ENCODE data around the gene EMC10. TPM values are rescaled to one million over a fixed set of nuclear protein-coding genes. Genes with fewer than 3 reads are reported as not detected.
A peak's percentile ranks its signal among the peaks of the same experiment; 100 is the strongest.

Gene EMC10
- total RNA-seq, 1 donor from 2014 or later, result 144 TPM

- DNase-seq (ENCODE audit: low spot score), result peak; percentile 52
Measured at GRCh38 chr19:50515168-50515561, 38.9 kb downstream of the EMC10 start.

GRCh38 chr19:50516456-50516855 is 40.1 kb downstream of the EMC10 start:
- DNase-seq (ENCODE audit: low spot score), result peak; percentile 43
- Mint-ChIP-seq H3K9me3 (ENCODE audit: low read depth) (no peaks in the 10 kb centered on the region), H3K4me3 (ENCODE audit: unreplicated experiment) (no peak overlapping the region), H3K36me3 (ENCODE audit: low read depth) (no peaks in the 10 kb centered on the region), H3K27me3 (ENCODE audit: low read depth) (no peaks in the 10 kb centered on the region), H3K27ac (ENCODE audit: unreplicated experiment) (no peak overlapping the region), H3K4me1 (ENCODE audit: low read depth) (peaks cover 5% of the 10 kb centered on the region)
- TF ChIP-seq CTCF (IDR thresholded peaks at IDR 0.05), result no peak

More at GRCh38 chr19:50515168-50515561, 38.9 kb downstream of the EMC10 start:
- no peak for TF ChIP-seq CTCF (IDR thresholded peaks at IDR 0.05)
- H3K4me1 Mint-ChIP-seq (ENCODE audit: low read depth), result peaks cover 13% of the 10 kb centered on the region
- no peaks in the 10 kb centered on the region for H3K9me3 Mint-ChIP-seq (ENCODE audit: low read depth)
- H3K36me3 Mint-ChIP-seq (ENCODE audit: low read depth), result no peaks in the 10 kb centered on the region
- no peak overlapping the region for H3K4me3 Mint-ChIP-seq (ENCODE audit: unreplicated experiment)
- no peaks in the 10 kb centered on the region for H3K27me3 Mint-ChIP-seq (ENCODE audit: low read depth)
- H3K27ac Mint-ChIP-seq (ENCODE audit: unreplicated experiment), result no peak overlapping the region

- Mint-ChIP-seq H3K9me3 (ENCODE audit: low read depth) (no peaks in the 10 kb centered on the region), H3K4me1 (ENCODE audit: low read depth) (no peaks in the 10 kb centered on the region), H3K4me3 (ENCODE audit: unreplicated experiment) (no peak overlapping the region), H3K27me3 (ENCODE audit: low read depth) (no peaks in the 10 kb centered on the region), H3K36me3 (ENCODE audit: low read depth) (no peaks in the 10 kb centered on the region), H3K27ac (ENCODE audit: unreplicated experiment) (no peak overlapping the region)
- DNase-seq (ENCODE audit: low spot score), result peak; percentile 83
- TF ChIP-seq CTCF (IDR thresholded peaks at IDR 0.05), result no peak
Measured at GRCh38 chr19:50516964-50517703, 40.8 kb downstream of the EMC10 start.

- H3K27ac Mint-ChIP-seq (ENCODE audit: unreplicated experiment), result no peak overlapping the region
- no peak overlapping the region for H3K4me3 Mint-ChIP-seq (ENCODE audit: unreplicated experiment)
- DNase-seq (ENCODE audit: low spot score), result peak; percentile 86
- H3K36me3 Mint-ChIP-seq (ENCODE audit: low read depth), result no peaks in the 10 kb centered on the region
- no peaks in the 10 kb centered on the region for H3K4me1 Mint-ChIP-seq (ENCODE audit: low read depth)
- no peaks in the 10 kb centered on the region for H3K9me3 Mint-ChIP-seq (ENCODE audit: low read depth)
- no peaks in the 10 kb centered on the region for H3K27me3 Mint-ChIP-seq (ENCODE audit: low read depth)
- no peak for TF ChIP-seq CTCF (IDR thresholded peaks at IDR 0.05)
Measured at GRCh38 chr19:50517704-50518075, 41.4 kb downstream of the EMC10 start.

- no peak overlapping the region for H3K4me3 Mint-ChIP-seq (ENCODE audit: unreplicated experiment)
- TF ChIP-seq CTCF (IDR thresholded peaks at IDR 0.05), result peak; percentile 25
- DNase-seq (ENCODE audit: low spot score), result peak; percentile 94
- no peaks in the 10 kb centered on the region for H3K9me3 Mint-ChIP-seq (ENCODE audit: low read depth)
- H3K27me3 Mint-ChIP-seq (ENCODE audit: low read depth), result no peaks in the 10 kb centered on the region
- no peaks in the 10 kb centered on the region for H3K4me1 Mint-ChIP-seq (ENCODE audit: low read depth)
- no peak overlapping the region for H3K27ac Mint-ChIP-seq (ENCODE audit: unreplicated experiment)
- H3K36me3 Mint-ChIP-seq (ENCODE audit: low read depth), result no peaks in the 10 kb centered on the region
Measured at GRCh38 chr19:50518091-50519005, 42.0 kb downstream of the EMC10 start.

All from chondrocyte (in vitro differentiated cells).